Measurements from ENCODE around the gene PACS2. TPM values are rescaled to one million over a fixed set of nuclear protein-coding genes. Genes with fewer than 3 reads are reported as not detected.

Gene PACS2
- total and polyA plus RNA-seq, 2 of the 8 experiments (the other 6 are each of a cell fraction or from before 2014, with no cell fraction given), result 38.0 to 62.8 TPM

DNA sequence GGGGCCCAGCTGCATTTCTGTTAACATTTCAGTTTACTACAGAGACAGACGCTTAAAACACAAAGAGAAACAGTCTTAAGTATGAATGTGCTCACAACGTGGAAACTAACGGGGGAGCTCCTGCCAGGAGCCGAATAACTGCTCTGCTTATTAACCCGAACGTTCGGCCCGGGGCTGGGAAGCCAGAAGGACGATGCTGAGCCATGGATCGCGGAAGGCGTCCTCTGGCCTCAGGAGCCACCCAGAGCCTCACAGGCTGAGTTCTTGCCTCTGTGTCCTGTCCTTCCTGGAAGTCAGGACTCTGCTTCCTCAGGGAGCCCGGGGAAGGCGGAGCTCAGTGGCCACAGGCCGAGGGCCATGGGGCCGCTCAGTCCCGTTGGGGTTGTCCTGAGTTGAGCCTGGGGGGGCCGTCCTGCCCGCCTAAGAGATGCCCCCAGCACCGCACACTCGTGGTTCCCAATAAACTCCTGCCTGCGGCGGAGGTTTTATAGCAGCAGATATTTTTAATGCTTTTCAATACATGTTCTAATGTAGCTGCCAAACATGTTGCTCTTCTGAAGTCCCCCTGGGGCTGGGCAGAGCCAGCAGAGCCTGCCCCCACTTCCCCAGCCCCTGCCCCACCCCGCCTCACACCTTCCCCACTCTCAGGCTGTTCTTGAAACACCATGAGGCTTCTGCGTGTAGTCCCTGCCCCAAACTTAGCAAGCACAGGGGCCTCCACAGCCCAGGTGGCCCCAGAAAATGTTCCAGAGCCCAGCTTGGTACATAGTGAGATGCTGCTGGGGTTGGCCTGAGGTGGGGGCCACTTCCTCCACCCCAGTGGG lies 80.4 kb downstream of the PACS2 start (continued):
- TF ChIP-seq GTF2F1 (IDR thresholded peaks at IDR 0.05; ENCODE audit: borderline replicate concordance, low read depth, low read length) (no peak), SIRT6 (IDR thresholded peaks at IDR 0.05; ENCODE audit: low read length) (no peak), RXRA (IDR thresholded peaks at IDR 0.05; ENCODE audit: insufficient read depth, low read depth, low read length) (no peak)
- TF ChIP-seq, protein P1, sequence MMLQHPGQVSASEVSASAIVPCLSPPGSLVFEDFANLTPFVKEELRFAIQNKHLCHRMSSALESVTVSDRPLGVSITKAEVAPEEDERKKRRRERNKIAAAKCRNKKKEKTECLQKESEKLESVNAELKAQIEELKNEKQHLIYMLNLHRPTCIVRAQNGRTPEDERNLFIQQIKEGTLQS (IDR thresholded peaks at IDR 0.05; ENCODE audit: insufficient read depth, low read depth, low read length), result no peak
- TF ChIP-seq, protein P2, sequence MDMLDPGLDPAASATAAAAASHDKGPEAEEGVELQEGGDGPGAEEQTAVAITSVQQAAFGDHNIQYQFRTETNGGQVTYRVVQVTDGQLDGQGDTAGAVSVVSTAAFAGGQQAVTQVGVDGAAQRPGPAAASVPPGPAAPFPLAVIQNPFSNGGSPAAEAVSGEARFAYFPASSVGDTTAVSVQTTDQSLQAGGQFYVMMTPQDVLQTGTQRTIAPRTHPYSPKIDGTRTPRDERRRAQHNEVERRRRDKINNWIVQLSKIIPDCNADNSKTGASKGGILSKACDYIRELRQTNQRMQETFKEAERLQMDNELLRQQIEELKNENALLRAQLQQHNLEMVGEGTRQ (IDR thresholded peaks at IDR 0.05; ENCODE audit: low read length), result no peak

Measured in H1 (cell line).